Pulmonary artery endothelial cell (primary cell): ENCODE data around the gene JPT1. TPM values are rescaled to one million over a fixed set of nuclear protein-coding genes. Genes with fewer than 3 reads are reported as not detected.
"Not testable (repeated sequence)": the region's sequence is repeated elsewhere in the genome, so short reads cannot be mapped to it uniquely, and the experiment has no call there.

Experiments
- DNase-seq: peaks from one replicate; pipeline ENCODE4 v3.0.0-alpha.2; 2011; ENCODE audit warnings: low read depth, low spot score
- total RNA-seq: library from RNA; depleted of rRNA; stranded (reverse); fragments of >200 nt; gene quantifications from 2 replicates; pipeline ENCODE4 v1.2.3, GENCODE V29; 2014

The JPT1 gene
- total RNA-seq, 1 donor from 2014 or later, result 207 TPM

DNA sequence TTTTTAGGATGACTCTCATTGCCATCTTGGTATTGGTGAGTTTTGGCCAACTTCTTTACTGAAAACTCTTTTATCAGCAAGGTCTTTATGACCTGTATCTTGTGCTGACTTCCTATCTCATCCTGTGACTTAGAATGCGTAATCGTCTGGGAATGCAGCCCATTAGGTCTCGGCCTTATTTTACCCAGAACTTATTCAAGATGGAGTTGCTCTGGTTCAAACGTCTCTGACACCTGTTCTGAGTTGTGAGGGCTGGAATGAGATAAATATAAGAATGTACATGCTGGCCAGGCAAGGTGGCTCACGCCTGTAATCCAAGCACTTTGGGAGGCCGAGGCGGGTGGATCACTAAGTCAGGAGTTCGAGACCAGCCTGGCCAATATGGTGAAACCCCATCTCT is 4.2 kb upstream of the JPT1 start:
- DNase-seq, result not testable (repeated sequence)

- DNase-seq, result no peak
These were observed 884 bp upstream of the JPT1 start for GRCh38 chr17:75155191-75155601.

GRCh38 chr17:75153780-75154194 is 525 bp downstream of the JPT1 start:
- DNase-seq, result no peak

- no peak for DNase-seq
These were observed 1.2 kb downstream of the JPT1 start for GRCh38 chr17:75152922-75153779.

GRCh38 chr17:75152523-75152921 is 1.8 kb downstream of the JPT1 start:
- DNase-seq, result no peak

- no peak for DNase-seq
These were observed 2.4 kb downstream of the JPT1 start for GRCh38 chr17:75151930-75152329.

DNA sequence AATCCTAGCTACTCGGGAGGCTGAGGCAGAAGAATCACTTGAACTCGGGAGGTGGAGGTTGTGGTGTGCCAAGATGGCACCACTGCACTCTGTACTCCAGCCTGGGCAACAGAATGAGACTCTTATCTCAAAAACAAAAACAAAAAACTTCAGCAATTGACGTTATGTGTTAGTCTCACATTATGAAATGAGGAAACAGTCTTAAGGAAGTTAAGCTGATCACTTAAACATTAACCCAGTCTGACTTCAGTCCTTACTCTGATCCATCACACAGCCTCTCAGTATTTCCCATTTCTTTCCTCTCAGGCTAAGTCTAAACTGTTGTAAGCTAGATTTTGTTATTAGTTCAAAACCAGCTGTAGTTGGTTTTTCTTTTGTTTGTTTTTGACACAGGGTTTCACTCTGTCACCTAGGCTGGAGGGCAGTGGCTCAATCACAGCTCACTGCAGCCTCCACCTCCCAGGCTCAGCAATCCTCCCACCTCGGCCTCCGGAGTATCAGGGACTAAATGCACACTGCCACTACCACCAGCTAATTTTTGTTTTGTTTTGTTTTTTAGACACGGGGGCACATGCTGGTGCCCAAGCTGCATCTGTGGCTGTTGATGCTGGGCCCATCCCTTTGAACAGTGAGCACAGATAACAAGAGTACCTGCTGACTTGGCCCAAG is 6.3 kb downstream of the JPT1 start:
- no peak for DNase-seq

GRCh38 chr17:75146592-75146991 is 7.7 kb downstream of the JPT1 start:
- no peak for DNase-seq

DNA sequence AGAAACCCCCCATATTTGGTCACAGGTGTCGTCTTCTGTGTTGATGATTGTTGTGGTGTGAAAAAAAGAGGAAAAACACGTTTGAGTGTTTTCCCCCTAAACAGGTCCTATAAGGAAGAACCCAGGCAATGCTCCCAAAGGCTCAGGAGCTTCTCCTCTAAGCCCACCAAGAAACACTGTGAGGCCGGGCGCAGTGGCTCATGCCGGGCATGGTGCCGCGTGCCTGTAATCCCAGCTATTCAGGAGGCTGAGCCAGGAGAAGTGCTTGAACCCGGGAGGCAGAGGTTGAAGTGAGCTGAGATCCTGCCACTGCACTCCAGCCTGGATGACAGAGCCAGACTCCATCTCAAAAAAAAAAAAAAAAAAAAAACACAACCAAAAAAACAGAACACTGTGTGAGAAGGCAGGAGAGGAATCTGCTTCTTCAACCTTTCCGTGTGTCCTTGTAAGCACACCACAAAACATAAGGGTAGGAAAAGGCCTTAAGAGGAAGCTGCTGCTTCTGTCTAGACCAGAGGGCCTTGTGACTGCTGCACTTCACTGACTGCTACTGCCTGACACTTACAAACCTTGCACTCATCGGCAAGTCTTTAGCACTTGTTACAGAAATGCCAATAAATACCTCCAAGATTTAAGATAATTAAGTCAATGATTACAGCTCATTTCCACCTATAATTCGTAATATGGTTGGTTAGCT is 9.3 kb downstream of the JPT1 start:
- no peak for DNase-seq

- DNase-seq, result no peak
These were observed 11.9 kb downstream of the JPT1 start for GRCh38 chr17:75142236-75142971.

- no peak for DNase-seq
These were observed 15.8 kb downstream of the JPT1 start for GRCh38 chr17:75138519-75138918.

- not testable (repeated sequence) for DNase-seq
These were observed 16.6 kb downstream of the JPT1 start for GRCh38 chr17:75137762-75138161.

- no peak for DNase-seq
These were observed 18.4 kb downstream of the JPT1 start for GRCh38 chr17:75135946-75136345.

DNA sequence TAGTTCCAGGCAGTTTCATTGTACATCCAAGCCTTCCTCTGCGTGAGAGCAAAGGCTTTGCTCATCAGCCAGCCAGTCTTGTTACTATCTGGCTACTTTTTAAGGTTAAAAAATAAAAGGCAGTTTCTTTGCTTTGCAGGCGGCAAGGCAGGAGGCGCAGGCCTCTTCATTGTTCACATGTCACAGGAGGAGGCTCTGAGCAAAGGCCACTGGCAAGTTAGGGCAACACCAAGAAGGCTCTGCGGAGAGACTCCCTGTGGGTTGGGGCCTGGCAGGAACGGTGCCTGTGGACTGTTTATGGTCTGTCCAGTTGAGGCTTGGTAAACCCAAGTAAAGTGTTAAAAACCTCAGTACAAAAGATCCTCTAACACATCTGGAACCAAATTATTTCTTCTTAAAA is 18.9 kb downstream of the JPT1 start:
- DNase-seq, result no peak

GRCh38 chr17:75133607-75134347 is 20.5 kb downstream of the JPT1 start:
- not testable (repeated sequence) for DNase-seq

GRCh38 chr17:75133001-75133400 is 21.3 kb downstream of the JPT1 start:
- DNase-seq, result no peak

DNA sequence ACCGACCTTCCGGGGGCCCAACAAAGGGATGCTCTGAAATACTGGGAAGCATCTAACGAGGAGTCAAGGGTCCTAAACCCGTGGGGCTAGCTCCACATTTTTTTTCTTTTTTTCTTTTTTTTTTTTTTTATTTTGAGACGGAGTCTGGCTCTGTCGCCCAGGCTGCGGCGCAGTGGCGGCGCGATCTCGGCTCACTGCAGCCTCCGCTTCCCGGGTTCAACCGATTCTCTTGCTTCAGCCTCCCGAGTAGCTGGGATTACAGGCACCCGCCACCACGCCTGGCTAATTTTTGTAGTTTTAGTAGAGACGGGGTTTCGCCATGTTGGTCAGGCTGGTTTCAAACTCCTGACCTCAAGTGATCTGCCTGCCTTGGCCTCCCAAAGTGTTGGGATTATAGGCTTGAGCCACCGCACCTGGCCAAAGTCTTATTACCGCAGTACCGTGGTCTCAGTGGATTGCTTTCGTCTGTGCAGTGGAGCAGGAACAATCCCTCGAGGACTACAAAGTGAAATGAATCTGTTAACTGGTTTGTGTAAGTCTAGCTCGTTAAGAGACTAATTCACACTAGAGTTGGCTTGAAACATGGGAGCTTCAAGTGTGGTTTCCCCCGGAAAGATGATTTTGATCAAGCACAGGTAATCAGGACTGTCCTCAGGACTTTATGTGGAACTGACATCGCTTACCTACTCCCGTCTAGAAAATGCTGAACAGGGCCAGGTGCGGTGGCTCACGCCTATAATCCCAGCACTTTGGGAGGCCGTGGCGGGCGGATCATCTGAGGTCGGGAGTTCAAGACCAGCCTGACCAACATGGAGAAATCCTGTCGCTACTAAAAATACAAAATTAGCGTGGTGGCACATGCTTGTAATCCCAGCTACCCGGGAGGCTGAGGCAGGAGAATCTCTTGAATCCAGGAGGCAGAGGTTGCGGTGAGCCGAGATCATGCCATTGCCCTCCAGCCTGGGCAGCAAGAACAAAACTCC is 22.0 kb downstream of the JPT1 start:
- not testable (repeated sequence) for DNase-seq

DNA sequence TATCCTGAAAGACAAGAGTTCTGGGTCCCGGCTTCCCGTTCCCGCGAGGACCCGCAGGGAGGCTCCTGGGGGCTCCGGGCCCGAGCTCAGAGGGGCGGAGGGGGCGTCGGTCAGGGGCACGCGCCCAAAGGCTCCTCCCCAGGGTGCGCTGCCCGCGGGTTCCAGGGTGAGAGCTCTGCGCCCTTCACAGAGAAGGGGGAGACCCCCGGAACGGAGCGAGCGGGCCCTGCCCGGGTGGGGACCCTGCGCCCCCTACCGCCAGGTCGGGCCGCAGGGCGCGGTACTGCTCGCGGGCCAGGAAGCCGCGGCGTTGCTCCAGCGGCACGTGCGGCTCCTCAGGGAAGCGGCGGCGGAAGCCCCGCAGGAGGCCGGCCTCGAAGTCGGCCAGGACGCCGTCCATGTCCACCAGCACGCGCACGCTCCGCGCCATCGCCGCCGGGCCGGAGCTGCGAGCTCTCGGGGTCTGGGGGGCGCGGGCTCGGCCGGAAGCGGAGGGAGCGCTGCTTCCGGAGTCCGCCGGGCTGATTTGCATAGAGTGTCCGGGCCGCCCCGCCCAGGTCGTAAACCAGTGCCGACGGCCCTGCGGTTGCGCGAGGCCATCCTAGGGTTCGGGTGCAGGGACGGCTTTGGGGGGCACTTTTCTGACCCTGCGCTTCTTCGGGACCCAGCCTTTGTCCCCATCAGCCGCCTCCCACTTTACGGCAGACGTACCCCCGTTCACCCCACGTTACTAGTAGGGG is 22.9 kb downstream of the JPT1 start, which contains the start of gene NT5C:
Gene NT5C (minus strand): TSS at position 465 of the 740 bp plus-strand sequence. CDS start 35 bp downstream, at position 430.
- no peak for DNase-seq
